GM23248 (cell line): ENCODE data around the gene METTL1. TPM values are rescaled to one million over a fixed set of nuclear protein-coding genes. Genes with fewer than 3 reads are reported as not detected.

Experiments used
- DNase-seq: peaks from one replicate; pipeline ENCODE4 v3.0.0-alpha.2; 2015
- H2AFZ ChIP-seq: fragments of 200-600 bp; sonication (generic); 2 replicates; pipeline ENCODE4 v1.6.1; 2016; ENCODE audit warnings: antibody characterized with exemption
- H3F3A ChIP-seq: fragments of 200-600 bp; sonication (generic); 2 replicates; pipeline ENCODE4 v1.6.1; 2016; ENCODE audit warnings: mild to moderate bottlenecking, antibody characterized with exemption, mixed run types; ENCODE audit not compliant: insufficient read depth
- H3K27ac ChIP-seq: fragments of 200-600 bp; sonication (generic); 2 replicates; pipeline ENCODE4 v1.5.1; 2016; ENCODE audit warnings: mild to moderate bottlenecking
- H3K27me3 ChIP-seq: fragments of 200-600 bp; sonication (generic); replicated peaks from 2 replicates; pipeline ENCODE4 v1.6.1; 2016; ENCODE audit warnings: mild to moderate bottlenecking; ENCODE audit not compliant: insufficient read depth
- H3K36me3 ChIP-seq: fragments of 200-600 bp; sonication (generic); 2 replicates; pipeline ENCODE4 v1.6.1; 2016; ENCODE audit warnings: low read depth, mild to moderate bottlenecking
- H3K4me1 ChIP-seq: fragments of 200-600 bp; sonication (generic); 2 replicates; pipeline ENCODE4 v1.6.1; 2016; ENCODE audit warnings: mild to moderate bottlenecking; ENCODE audit not compliant: insufficient read depth
- H3K4me2 ChIP-seq: fragments of 200-600 bp; sonication (generic); one replicate; pipeline ENCODE4 v1.6.1; 2016; ENCODE audit warnings: mild to moderate bottlenecking; ENCODE audit not compliant: unreplicated experiment
- H3K4me3 ChIP-seq: fragments of 200-600 bp; sonication (generic); 2 replicates; pipeline ENCODE4 v1.5.1; 2016; ENCODE audit warnings: mild to moderate bottlenecking
- H3K79me2 ChIP-seq: fragments of 200-600 bp; sonication (generic); 2 replicates; pipeline ENCODE4 v1.6.1; 2016; ENCODE audit warnings: mild to moderate bottlenecking; ENCODE audit not compliant: insufficient read depth
- H3K9ac ChIP-seq: fragments of 200-600 bp; sonication (generic); 2 replicates; pipeline ENCODE4 v1.6.1; 2016; ENCODE audit warnings: mild to moderate bottlenecking
- H3K9me2 ChIP-seq: fragments of 200-600 bp; sonication (generic); 2 replicates; pipeline ENCODE4 v1.6.1; 2016; ENCODE audit warnings: mixed run types, mild to moderate bottlenecking, moderate library complexity; ENCODE audit not compliant: insufficient read depth
- H3K9me3 ChIP-seq: fragments of 200-600 bp; sonication (generic); one replicate; pipeline ENCODE4 v1.6.1; 2017; ENCODE audit warnings: low read depth
- H4K20me1 ChIP-seq: fragments of 200-600 bp; sonication (generic); 2 replicates; pipeline ENCODE4 v1.6.0; 2016; ENCODE audit not compliant: insufficient read depth
- EZH2 ChIP-seq: fragments of 200-600 bp; sonication (generic); IDR thresholded peaks from 2 replicates; pipeline ENCODE4 v1.6.1; 2018; ENCODE audit warnings: antibody characterized with exemption, mild to moderate bottlenecking; ENCODE audit not compliant: insufficient read depth, poor library complexity, severe bottlenecking
- EZH2phosphoT487 ChIP-seq: fragments of 200-600 bp; sonication (generic); IDR thresholded peaks from 2 replicates; pipeline ENCODE4 v1.6.1; 2018; ENCODE audit warnings: antibody characterized with exemption, moderate library complexity, mild to moderate bottlenecking, low read depth; ENCODE audit not compliant: insufficient read depth
- WGBS, 2 experiments: methylation state at CpG; one replicate each; pipeline ENCODE4 v1.1.6; 2015 to 2017; ENCODE audit warnings: low lambda C conversion rate in 2 of 2, low coverage in 1 of 2; ENCODE audit errors: missing lambda C conversion rate in 2 of 2; 5-methylcytosine and 5-hydroxymethylcytosine counted together
- in situ Hi-C: fragments of 300-500 bp; cut with MboI; formaldehyde crosslinking; loops from 2 replicates; pipeline ENCODE4 v1.15.0; 2020
- polyA plus RNA-seq: library from polyadenylated mRNA; unstranded; fragments of >200 nt; fragmentation: Nextera tagmentation; extraction: Ambion mirVana; gene quantifications from 2 replicates; pipeline ENCODE4 v1.2.1, GENCODE V29; 2016
- total RNA-seq: library from RNA; depleted of rRNA; stranded (reverse); fragments of >200 nt; shearing (Covaris generic); gene quantifications from 2 replicates; pipeline ENCODE4 v1.2.3, GENCODE V29; 2014

Gene METTL1
- total and polyA plus RNA-seq, 2 experiments from 2014 or later, result 3.7 to 33.2 TPM

- in situ Hi-C loops, result no loop called here
- peak overlapping the region; percentile 94 for H3K4me3 ChIP-seq
- peaks cover 11% of the 10 kb centered on the region; the same call in 1 of the 2 replicates for H3K36me3 ChIP-seq
- no peaks in the 10 kb centered on the region for H3K9me3 ChIP-seq
- H3K9me2 ChIP-seq, result no peaks in the 10 kb centered on the region
- TF ChIP-seq EZH2phosphoT487, result no peak
- no peak for TF ChIP-seq EZH2
- H2AFZ ChIP-seq, result no peak overlapping the region; the same call in 1 of the 2 replicates
- H3K27me3 ChIP-seq, result peaks cover 11% of the 10 kb centered on the region
- H3K4me1 ChIP-seq, result peaks cover 6% of the 10 kb centered on the region; the same call in 1 of the 2 replicates
- H4K20me1 ChIP-seq, result no peaks in the 10 kb centered on the region
- peaks cover 29% of the 10 kb centered on the region for H3F3A ChIP-seq
- peak overlapping the region; percentile 96 for H3K4me2 ChIP-seq
- H3K9ac ChIP-seq, result peak overlapping the region; percentile 98
- no peak for DNase-seq
- 87 to 90% methylated on average over 15 of the region's 15 CpGs for WGBS, 2 experiments
- peaks cover 33% of the 10 kb centered on the region for H3K79me2 ChIP-seq
- peak overlapping the region; percentile 94; the same call in 1 of the 2 replicates for H3K27ac ChIP-seq
Measured at GRCh38 chr12:57750561-57751431, 21.1 kb downstream of the METTL1 start.

GRCh38 chr12:57749061-57749460 lies 22.8 kb downstream of the METTL1 start:
- TF ChIP-seq EZH2phosphoT487 (no peak), EZH2 (no peak)
- Histone ChIP-seq H3K4me1 (peaks cover 9% of the 10 kb centered on the region; the same call in 1 of the 2 replicates), H3F3A (peaks cover 34% of the 10 kb centered on the region), H2AFZ (no peak overlapping the region), H3K4me2 (no peak overlapping the region), H3K79me2 (peaks cover 40% of the 10 kb centered on the region), H3K36me3 (peaks cover 11% of the 10 kb centered on the region; the same call in 1 of the 2 replicates), H3K27ac (no peak overlapping the region), H3K4me3 (no peak overlapping the region), H3K27me3 (peaks cover 3% of the 10 kb centered on the region), H3K9me2 (no peaks in the 10 kb centered on the region), H3K9ac (no peak overlapping the region), H3K9me3 (no peaks in the 10 kb centered on the region), H4K20me1 (no peaks in the 10 kb centered on the region)
- in situ Hi-C loops, result no loop called here
- DNase-seq, result no peak
- 97 to 98% methylated on average over 5 of the region's 5 CpGs for WGBS, 2 experiments

- Histone ChIP-seq H3K9me2 (no peaks in the 10 kb centered on the region), H3K27ac (0 out of 2 replicates have a peak overlapping the region, but pooled peaks have one; percentile 95), H4K20me1 (no peaks in the 10 kb centered on the region), H3K4me3 (peak overlapping the region; percentile 99), H3K27me3 (no peaks in the 10 kb centered on the region), H3K4me2 (peak overlapping the region; percentile 100), H3K9ac (no peak overlapping the region; the same call in 1 of the 2 replicates), H3K4me1 (peaks cover 7% of the 10 kb centered on the region; the same call in 1 of the 2 replicates), H3K36me3 (peaks cover 11% of the 10 kb centered on the region; the same call in 1 of the 2 replicates), H3K9me3 (no peaks in the 10 kb centered on the region), H3K79me2 (peaks cover 29% of the 10 kb centered on the region), H3F3A (peaks cover 25% of the 10 kb centered on the region), H2AFZ (no peak overlapping the region)
- no peak for DNase-seq
- WGBS, 2 experiments, result 78 to 82% methylated on average over 3 of the region's 3 CpGs
- in situ Hi-C loops, result no loop called here
- TF ChIP-seq EZH2 (no peak), EZH2phosphoT487 (no peak)
Measured at GRCh38 chr12:57746025-57746424, 25.9 kb downstream of the METTL1 start.

GRCh38 chr12:57745485-57745881 lies 26.4 kb downstream of the METTL1 start:
- DNase-seq, result peak; percentile 29
- Histone ChIP-seq H4K20me1 (no peaks in the 10 kb centered on the region), H3K9ac (peak overlapping the region; percentile 98), H3K27ac (peak overlapping the region; percentile 95), H3K27me3 (0 out of 2 replicates have a peak, but pooled peaks cover 2% of the 10 kb centered on the region), H3K4me1 (peaks cover 5% of the 10 kb centered on the region; the same call in 1 of the 2 replicates), H3F3A (peaks cover 25% of the 10 kb centered on the region), H3K36me3 (peaks cover 11% of the 10 kb centered on the region; the same call in 1 of the 2 replicates), H3K4me3 (peak overlapping the region; percentile 99), H3K9me3 (no peaks in the 10 kb centered on the region), H3K9me2 (no peaks in the 10 kb centered on the region), H3K79me2 (peaks cover 24% of the 10 kb centered on the region), H3K4me2 (peak overlapping the region; percentile 100), H2AFZ (peak overlapping the region; percentile 73; the same call in 1 of the 2 replicates)
- 38 to 46% methylated on average over 8 of the region's 8 CpGs for WGBS, 2 experiments
- in situ Hi-C loops, result no loop called here
- TF ChIP-seq EZH2phosphoT487 (no peak), EZH2 (no peak)
